ENCODE data around the gene ANGPTL8. TPM values are rescaled to one million over a fixed set of nuclear protein-coding genes. Genes with fewer than 3 reads are reported as not detected.
A peak's percentile ranks its signal among the peaks of the same experiment; 100 is the strongest.

The ANGPTL8 gene
- total RNA-seq, 1 donor from 2014 or later, result not detected

GRCh38 chr19:11204943-11205349, 34.5 kb upstream of the ANGPTL8 start:
- H3K4me1 ChIP-seq, result peaks cover 10 to 24% of the 10 kb centered on the region in 2 donors
- no peaks in the 10 kb centered on the region for H3K9me3 ChIP-seq
- H3K4me3 ChIP-seq, result no peak overlapping the region
- DNase-seq (ENCODE audit: low spot score in 2 of 2), result no peak
- H3K36me3 ChIP-seq, result peaks cover 0 to 6% of the 10 kb centered on the region in 2 donors
- peak overlapping the region; percentile 93 to 94 for H3K27ac ChIP-seq
- no peak for TF ChIP-seq CTCF (IDR thresholded peaks at IDR 0.05)
- intact Hi-C loops (cut with DNase I), result loop anchor here (1.0 to 10.0 kb wide), 2 partner anchors 170 to 270 kb away; no protein-coding TSS in a partner anchor
- H3K27me3 ChIP-seq, result no peaks in the 10 kb centered on the region

GRCh38 chr19:11205939-11206570, 33.4 kb upstream of the ANGPTL8 start:
- H3K4me1 ChIP-seq, result peaks cover 10 to 24% of the 10 kb centered on the region in 2 donors
- peak overlapping the region; percentile 93 to 94 for H3K27ac ChIP-seq
- H3K27me3 ChIP-seq, result no peaks in the 10 kb centered on the region
- intact Hi-C loops (cut with DNase I), result loop anchor here (10.0 kb wide), 1 partner anchor 271 kb away; no protein-coding TSS in a partner anchor
- TF ChIP-seq CTCF (IDR thresholded peaks at IDR 0.05), result no peak
- no peaks in the 10 kb centered on the region for H3K9me3 ChIP-seq
- no peak for DNase-seq (ENCODE audit: low spot score in 2 of 2)
- H3K4me3 ChIP-seq, result no peak overlapping the region
- H3K36me3 ChIP-seq, result peaks cover 0 to 3% of the 10 kb centered on the region in 2 donors

DNA sequence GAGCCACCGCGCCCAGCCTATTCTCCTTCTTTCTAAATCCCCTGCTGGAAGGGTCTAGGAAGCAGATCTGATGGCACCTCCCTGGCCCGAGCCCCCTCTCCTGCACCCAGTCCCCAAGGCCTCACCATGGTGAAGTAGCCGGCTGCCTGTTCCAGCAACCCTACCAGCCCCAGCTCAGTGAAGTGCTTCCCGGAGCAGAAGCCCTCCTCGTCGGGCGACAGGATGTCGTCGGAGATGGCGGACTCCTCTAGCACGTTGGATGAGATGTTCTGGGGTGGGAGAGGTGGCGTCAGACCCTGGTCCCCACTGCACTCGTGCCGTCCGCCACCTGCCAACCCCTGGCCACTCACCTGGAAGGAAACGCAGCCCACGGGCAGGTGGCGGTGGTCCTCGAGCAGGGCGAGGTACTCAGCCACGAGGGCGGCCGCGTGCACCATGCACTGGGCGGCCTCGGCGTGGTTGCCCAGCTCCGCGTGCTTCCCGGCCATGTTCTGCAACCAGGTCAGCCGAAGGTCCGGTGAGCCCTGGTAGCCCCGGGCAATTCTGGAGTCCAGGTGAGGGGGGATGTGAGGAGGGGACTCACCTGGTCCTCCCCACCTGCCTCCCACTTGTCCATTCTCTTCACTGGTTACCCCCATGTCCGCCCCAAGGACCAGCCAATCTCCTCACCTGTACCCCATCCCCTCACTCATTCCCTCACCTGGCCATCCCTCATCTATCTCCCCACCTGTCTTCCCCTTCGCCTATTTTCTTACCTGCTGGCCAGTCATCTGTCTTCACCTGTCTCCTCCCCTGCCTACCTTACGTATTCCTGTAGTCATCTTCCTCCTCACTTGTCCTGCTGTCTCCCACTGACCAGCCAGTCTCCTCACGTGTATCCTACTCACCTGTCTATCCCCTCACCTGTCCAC, 30.6 kb upstream of the ANGPTL8 start:
- intact Hi-C loops (cut with DNase I), result loop anchor here (10.0 kb wide), 1 partner anchor 274 kb away; no protein-coding TSS in a partner anchor
- H3K4me3 ChIP-seq, result no peak overlapping the region
- DNase-seq (ENCODE audit: low spot score in 2 of 2), result no peak
- H3K4me1 ChIP-seq, result peaks cover 5 to 10% of the 10 kb centered on the region in 2 donors
- peaks cover 2 to 8% of the 10 kb centered on the region in 2 donors for H3K36me3 ChIP-seq
- TF ChIP-seq CTCF (IDR thresholded peaks at IDR 0.05), result no peak
- H3K27me3 ChIP-seq, result no peaks in the 10 kb centered on the region
- peak overlapping the region in 1 of 2 donors; percentile 36 for H3K27ac ChIP-seq
- H3K9me3 ChIP-seq, result no peaks in the 10 kb centered on the region

GRCh38 chr19:11209839-11210655, 29.4 kb upstream of the ANGPTL8 start:
- H3K27ac ChIP-seq, result peak overlapping the region in 1 of 2 donors; percentile 31
- intact Hi-C loops (cut with DNase I), result loop anchor here (10.0 kb wide), 1 partner anchor 275 kb away; no protein-coding TSS in a partner anchor
- H3K9me3 ChIP-seq, result no peaks in the 10 kb centered on the region
- no peak for TF ChIP-seq CTCF (IDR thresholded peaks at IDR 0.05)
- no peaks in the 10 kb centered on the region for H3K27me3 ChIP-seq
- H3K36me3 ChIP-seq, result peaks cover 4 to 13% of the 10 kb centered on the region in 2 donors
- no peaks in the 10 kb centered on the region for H3K4me1 ChIP-seq
- H3K4me3 ChIP-seq, result no peak overlapping the region
- no peak for DNase-seq (ENCODE audit: low spot score in 2 of 2)

DNA sequence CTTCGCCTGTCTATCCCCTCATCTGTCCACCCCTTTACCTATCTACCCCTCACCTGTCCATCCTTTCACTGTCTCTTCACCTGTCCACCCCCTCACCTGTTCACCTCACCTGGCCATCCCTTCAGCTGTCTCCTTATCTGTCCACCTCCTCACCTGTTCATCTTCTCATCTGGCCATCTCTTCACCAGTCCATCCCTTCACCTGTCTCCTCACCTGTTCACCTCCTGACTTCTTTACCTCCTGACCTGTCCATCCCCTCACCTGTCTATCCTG, 28.8 kb upstream of the ANGPTL8 start:
- intact Hi-C loops (cut with DNase I), result no loop called here
- no peaks in the 10 kb centered on the region for H3K27me3 ChIP-seq
- TF ChIP-seq CTCF (IDR thresholded peaks at IDR 0.05), result no peak
- DNase-seq (ENCODE audit: low spot score in 2 of 2), result no peak
- H3K9me3 ChIP-seq, result no peaks in the 10 kb centered on the region
- H3K4me1 ChIP-seq, result no peaks in the 10 kb centered on the region
- peaks cover 9 to 18% of the 10 kb centered on the region in 2 donors for H3K36me3 ChIP-seq
- H3K27ac ChIP-seq, result no peak overlapping the region
- no peak overlapping the region for H3K4me3 ChIP-seq

Data from ascending aorta (tissue), 2 donors.